ENCODE measurements around the gene TMEM63C. TPM values are rescaled to one million over a fixed set of nuclear protein-coding genes. Genes with fewer than 3 reads are reported as not detected.
"Not testable (repeated sequence)": the region's sequence is repeated elsewhere in the genome, so short reads cannot be mapped to it uniquely, and the experiment has no call there.

The TMEM63C gene
- total RNA-seq, 2 experiments from 2014 or later: 0.31 to 0.72 TPM

- no peak for DNase-seq
- intact Hi-C loops (cut with micrococcal nuclease): no loop called here
- Mint-ChIP-seq H3K4me3 (no peak overlapping the region), H3K9me3 (no peaks in the 10 kb centered on the region), H3K27me3 (ENCODE audit: low read depth) (peaks cover 22% of the 10 kb centered on the region), H3K4me1 (ENCODE audit: low read depth) (no peaks in the 10 kb centered on the region), H3K27ac (no peak overlapping the region), H3K36me3 (ENCODE audit: low read depth) (no peaks in the 10 kb centered on the region)
- CTCF ChIA-PET: no interaction called here
Observed at GRCh38 chr14:77158882-77159255, 22.7 kb upstream of the TMEM63C start.

- H3K4me1 Mint-ChIP-seq (ENCODE audit: low read depth): no peaks in the 10 kb centered on the region
- no peak overlapping the region for H3K27ac Mint-ChIP-seq
- intact Hi-C loops (cut with micrococcal nuclease): no loop called here
- no peak for DNase-seq
- no peaks in the 10 kb centered on the region for H3K36me3 Mint-ChIP-seq (ENCODE audit: low read depth)
- H3K9me3 Mint-ChIP-seq: no peaks in the 10 kb centered on the region
- CTCF ChIA-PET: no interaction called here
- H3K27me3 Mint-ChIP-seq (ENCODE audit: low read depth): peaks cover 21% of the 10 kb centered on the region
- no peak overlapping the region for H3K4me3 Mint-ChIP-seq
Observed at GRCh38 chr14:77161011-77161410, 20.6 kb upstream of the TMEM63C start.

GRCh38 chr14:77170045-77170444, 11.6 kb upstream of the TMEM63C start:
- intact Hi-C loops (cut with micrococcal nuclease): no loop called here
- Mint-ChIP-seq H3K36me3 (ENCODE audit: low read depth) (no peaks in the 10 kb centered on the region), H3K4me1 (ENCODE audit: low read depth) (no peaks in the 10 kb centered on the region), H3K27ac (no peak overlapping the region), H3K27me3 (ENCODE audit: low read depth) (peaks cover 7% of the 10 kb centered on the region), H3K9me3 (peaks cover 15% of the 10 kb centered on the region), H3K4me3 (no peak overlapping the region)
- CTCF ChIA-PET: no interaction called here
- no peak for DNase-seq

- no peaks in the 10 kb centered on the region for H3K4me1 Mint-ChIP-seq (ENCODE audit: low read depth)
- no peak overlapping the region for H3K27ac Mint-ChIP-seq
- intact Hi-C loops (cut with micrococcal nuclease): no loop called here
- no peaks in the 10 kb centered on the region for H3K36me3 Mint-ChIP-seq (ENCODE audit: low read depth)
- CTCF ChIA-PET: interaction anchor here (0.6 to 1.5 kb wide), 4 partner anchors 18 to 772 kb away, joined by 3 to 5 read pairs (median 4); no protein-coding TSS in a partner anchor
- peaks cover 10% of the 10 kb centered on the region for H3K27me3 Mint-ChIP-seq (ENCODE audit: low read depth)
- DNase-seq: no peak
- no peak overlapping the region for H3K4me3 Mint-ChIP-seq
- peaks cover 15% of the 10 kb centered on the region for H3K9me3 Mint-ChIP-seq
Observed at GRCh38 chr14:77172916-77173315, 8.7 kb upstream of the TMEM63C start.

- H3K4me3 Mint-ChIP-seq; H3K9me3 Mint-ChIP-seq; DNase-seq; H3K4me1 Mint-ChIP-seq (ENCODE audit: low read depth); H3K27ac Mint-ChIP-seq; intact Hi-C loops (cut with micrococcal nuclease); H3K36me3 Mint-ChIP-seq (ENCODE audit: low read depth): not testable (repeated sequence)
- H3K27me3 Mint-ChIP-seq (ENCODE audit: low read depth): peaks cover 10% of the 10 kb centered on the region
- CTCF ChIA-PET: interaction anchor here (1.3 kb wide), 1 partner anchor 141 kb away, joined by 4 read pairs; no protein-coding TSS in a partner anchor
Observed at GRCh38 chr14:77173911-77174617, 7.5 kb upstream of the TMEM63C start.

- Mint-ChIP-seq H3K27me3 (ENCODE audit: low read depth) (peaks cover 23% of the 10 kb centered on the region), H3K27ac (no peak overlapping the region), H3K9me3 (peaks cover 1% of the 10 kb centered on the region), H3K36me3 (ENCODE audit: low read depth) (no peaks in the 10 kb centered on the region), H3K4me3 (no peak overlapping the region), H3K4me1 (ENCODE audit: low read depth) (no peaks in the 10 kb centered on the region)
- DNase-seq: no peak
- CTCF ChIA-PET: no interaction called here
- intact Hi-C loops (cut with micrococcal nuclease): no loop called here
Observed at GRCh38 chr14:77175843-77176242, 5.8 kb upstream of the TMEM63C start.

- DNase-seq: no peak
- H3K36me3 Mint-ChIP-seq (ENCODE audit: low read depth): no peaks in the 10 kb centered on the region
- no peak overlapping the region for H3K4me3 Mint-ChIP-seq
- H3K27me3 Mint-ChIP-seq (ENCODE audit: low read depth): peaks cover 31% of the 10 kb centered on the region
- CTCF ChIA-PET: interaction anchor here (0.7 kb wide), 1 partner anchor 13 kb away, joined by 3 read pairs; no protein-coding TSS in a partner anchor
- peaks cover 8% of the 10 kb centered on the region for H3K4me1 Mint-ChIP-seq (ENCODE audit: low read depth)
- H3K9me3 Mint-ChIP-seq: no peaks in the 10 kb centered on the region
- intact Hi-C loops (cut with micrococcal nuclease): no loop called here
- no peak overlapping the region for H3K27ac Mint-ChIP-seq
Observed at GRCh38 chr14:77177702-77178101, 3.9 kb upstream of the TMEM63C start.

GRCh38 chr14:77178656-77179055, 2.9 kb upstream of the TMEM63C start:
- CTCF ChIA-PET: interaction anchor here (0.7 to 1.1 kb wide), 2 partner anchors 12 to 26 kb away, joined by 3 read pairs; no protein-coding TSS in a partner anchor
- no peak overlapping the region for H3K4me3 Mint-ChIP-seq

GRCh38 chr14:77180726-77181602, 634 bp upstream of the TMEM63C start:
- H3K4me1 Mint-ChIP-seq (ENCODE audit: low read depth): peaks cover 11% of the 10 kb centered on the region
- no peaks in the 10 kb centered on the region for H3K9me3 Mint-ChIP-seq
- intact Hi-C loops (cut with micrococcal nuclease): no loop called here
- no peak overlapping the region for H3K27ac Mint-ChIP-seq
- H3K4me3 Mint-ChIP-seq: peak overlapping the region; percentile 56
- CTCF ChIA-PET: interaction anchor here (0.6 to 1.6 kb wide), 3 partner anchors 28 to 496 kb away, joined by 3 to 4 read pairs (median 4); no protein-coding TSS in a partner anchor
- H3K27me3 Mint-ChIP-seq (ENCODE audit: low read depth): peaks cover 30% of the 10 kb centered on the region
- no peaks in the 10 kb centered on the region for H3K36me3 Mint-ChIP-seq (ENCODE audit: low read depth)
- DNase-seq: no peak

More at GRCh38 chr14:77178656-77179055, 2.9 kb upstream of the TMEM63C start:
- no peak for DNase-seq
- Mint-ChIP-seq H3K4me1 (ENCODE audit: low read depth) (peaks cover 11% of the 10 kb centered on the region), H3K27ac (no peak overlapping the region), H3K9me3 (no peaks in the 10 kb centered on the region), H3K36me3 (ENCODE audit: low read depth) (no peaks in the 10 kb centered on the region), H3K27me3 (ENCODE audit: low read depth) (peaks cover 31% of the 10 kb centered on the region)
- intact Hi-C loops (cut with micrococcal nuclease): no loop called here

- Mint-ChIP-seq H3K27me3 (ENCODE audit: low read depth) (peaks cover 27% of the 10 kb centered on the region), H3K4me1 (ENCODE audit: low read depth) (peaks cover 11% of the 10 kb centered on the region), H3K4me3 (no peak overlapping the region), H3K9me3 (no peaks in the 10 kb centered on the region), H3K27ac (no peak overlapping the region), H3K36me3 (ENCODE audit: low read depth) (no peaks in the 10 kb centered on the region)
- intact Hi-C loops (cut with micrococcal nuclease): no loop called here
- CTCF ChIA-PET: interaction anchor here (0.6 to 1.3 kb wide), 3 partner anchors 117 to 587 kb away, joined by 3 to 5 read pairs (median 4); no protein-coding TSS in a partner anchor
- DNase-seq: no peak
Observed at GRCh38 chr14:77183896-77184295, 2.3 kb downstream of the TMEM63C start.

GRCh38 chr14:77184396-77185092, 2.9 kb downstream of the TMEM63C start:
- Mint-ChIP-seq H3K27ac (no peak overlapping the region), H3K4me1 (ENCODE audit: low read depth) (peaks cover 11% of the 10 kb centered on the region), H3K27me3 (ENCODE audit: low read depth) (peaks cover 28% of the 10 kb centered on the region), H3K36me3 (ENCODE audit: low read depth) (no peaks in the 10 kb centered on the region), H3K4me3 (no peak overlapping the region), H3K9me3 (no peaks in the 10 kb centered on the region)
- CTCF ChIA-PET: interaction anchor here (0.6 to 1.3 kb wide), 4 partner anchors 33 to 728 kb away, joined by 3 to 4 read pairs (median 3); no protein-coding TSS in a partner anchor
- intact Hi-C loops (cut with micrococcal nuclease): no loop called here
- DNase-seq: no peak

- Mint-ChIP-seq H3K36me3 (ENCODE audit: low read depth) (no peaks in the 10 kb centered on the region), H3K27me3 (ENCODE audit: low read depth) (peaks cover 24% of the 10 kb centered on the region), H3K4me3 (no peak overlapping the region), H3K27ac (no peak overlapping the region), H3K9me3 (no peaks in the 10 kb centered on the region), H3K4me1 (ENCODE audit: low read depth) (peaks cover 11% of the 10 kb centered on the region)
- CTCF ChIA-PET: interaction anchor here (0.6 to 1.0 kb wide), 2 partner anchors 34 to 729 kb away, joined by 3 read pairs; no protein-coding TSS in a partner anchor
- DNase-seq: no peak
- intact Hi-C loops (cut with micrococcal nuclease): no loop called here
Observed at GRCh38 chr14:77185093-77185465, 3.5 kb downstream of the TMEM63C start.

All from activated naive CD4-positive, alpha-beta T cell treated with anti-CD3 and anti-CD28 coated beads for 36 hours (primary cell).